NT2/D1 (cell line): ENCODE measurements around the gene ACOT2.
"Not testable (repeated sequence)": the region's sequence is repeated elsewhere in the genome, so short reads cannot be mapped to it uniquely, and the experiment has no call there.

ENCODE experiments used
- DNase-seq: peaks from one replicate; pipeline ENCODE4 v3.0.0-alpha.2; 2011; ENCODE audit warnings: low read depth, low spot score
- H3K27me3 ChIP-seq: 2 replicates; pipeline ENCODE4 v1.6.0; 2011; ENCODE audit warnings: mild to moderate bottlenecking; ENCODE audit not compliant: insufficient read length, insufficient read depth
- H3K36me3 ChIP-seq: 2 replicates; pipeline ENCODE4 v1.6.1; 2011; ENCODE audit warnings: mild to moderate bottlenecking, low read length, mixed read lengths; ENCODE audit not compliant: insufficient read depth, insufficient read length
- H3K4me1 ChIP-seq: 2 replicates; pipeline ENCODE4 v1.5.1; 2011; ENCODE audit not compliant: insufficient read depth, insufficient read length
- H3K4me3 ChIP-seq: 2 replicates; pipeline ENCODE4 v1.5.1; 2011; ENCODE audit warnings: low read depth; ENCODE audit not compliant: insufficient read length
- H3K9ac ChIP-seq: 2 replicates; pipeline ENCODE4 v1.6.0; 2011; ENCODE audit warnings: low read depth; ENCODE audit not compliant: insufficient read length
- H3K9me3 ChIP-seq: 2 replicates; pipeline ENCODE4 v1.5.1; 2011; ENCODE audit warnings: mild to moderate bottlenecking, low read length; ENCODE audit not compliant: insufficient read depth
- SUZ12 ChIP-seq: IDR thresholded peaks from 2 replicates; pipeline ENCODE4 v1.6.1; 2011; ENCODE audit not compliant: insufficient read length, insufficient read depth; ENCODE audit errors: extremely low read depth
- YY1 ChIP-seq: IDR thresholded peaks from 2 replicates; pipeline ENCODE4 v1.6.1; 2011; ENCODE audit not compliant: insufficient read length, insufficient read depth
- ZNF274 ChIP-seq: IDR thresholded peaks from 2 replicates; pipeline ENCODE4 v1.6.1; 2011; ENCODE audit warnings: mild to moderate bottlenecking, low read depth, low read length

ACOT2 gene

GRCh38 chr14:73567358-73567757 is 1.7 kb upstream of the ACOT2 start:
- no peak overlapping the region for H3K4me3 ChIP-seq
- H3K27me3 ChIP-seq = peaks cover 4% of the 10 kb centered on the region
- DNase-seq = no peak
- H3K4me1 ChIP-seq = no peaks in the 10 kb centered on the region
- H3K9ac ChIP-seq = no peak overlapping the region
- no peak for TF ChIP-seq YY1
- TF ChIP-seq SUZ12 = no peak
- no peak for TF ChIP-seq ZNF274
- 0 out of 2 replicates have a peak, but pooled peaks cover 3% of the 10 kb centered on the region for H3K9me3 ChIP-seq
- no peaks in the 10 kb centered on the region for H3K36me3 ChIP-seq

- TF ChIP-seq SUZ12 = no peak
- Histone ChIP-seq H3K9ac (peak overlapping the region; percentile 81), H3K4me3 (peak overlapping the region; percentile 45), H3K4me1 (no peaks in the 10 kb centered on the region), H3K27me3 (peaks cover 4% of the 10 kb centered on the region), H3K9me3 (0 out of 2 replicates have a peak, but pooled peaks cover 3% of the 10 kb centered on the region), H3K36me3 (no peaks in the 10 kb centered on the region)
- DNase-seq = no peak
These were observed 795 bp upstream of the ACOT2 start for GRCh38 chr14:73567951-73568885.

GRCh38 chr14:73568886-73569184 is 178 bp upstream of the ACOT2 start:
- H3K9me3 ChIP-seq, H3K27me3 ChIP-seq, H3K4me1 ChIP-seq, H3K36me3 ChIP-seq, DNase-seq: not testable (repeated sequence)
- peak overlapping the region; percentile 45 for H3K4me3 ChIP-seq
- H3K9ac ChIP-seq = peak overlapping the region; percentile 81

- H3K27me3 ChIP-seq, H3K9me3 ChIP-seq, DNase-seq, H3K9ac ChIP-seq, H3K4me3 ChIP-seq, H3K4me1 ChIP-seq, H3K36me3 ChIP-seq: not testable (repeated sequence)
These were observed 1.9 kb downstream of the ACOT2 start for GRCh38 chr14:73570913-73571312.

- H3K9ac ChIP-seq, H3K4me3 ChIP-seq, H3K4me1 ChIP-seq, H3K9me3 ChIP-seq, H3K36me3 ChIP-seq, DNase-seq, H3K27me3 ChIP-seq: not testable (repeated sequence)
These were observed 4.0 kb downstream of the ACOT2 start for GRCh38 chr14:73573034-73573433.

- not testable (repeated sequence) for H3K4me3 ChIP-seq, H3K9ac ChIP-seq, H3K4me1 ChIP-seq, H3K9me3 ChIP-seq, DNase-seq, H3K27me3 ChIP-seq, H3K36me3 ChIP-seq
These were observed 4.7 kb downstream of the ACOT2 start for GRCh38 chr14:73573740-73574139.

- H3K9ac ChIP-seq, H3K9me3 ChIP-seq, H3K36me3 ChIP-seq, H3K27me3 ChIP-seq, H3K4me1 ChIP-seq, H3K4me3 ChIP-seq, DNase-seq: not testable (repeated sequence)
These were observed 5.2 kb downstream of the ACOT2 start for GRCh38 chr14:73574251-73574650.

GRCh38 chr14:73576391-73576790 is 7.4 kb downstream of the ACOT2 start:
- no peak for TF ChIP-seq SUZ12
- no peak for TF ChIP-seq ZNF274
- Histone ChIP-seq H3K9me3 (no peaks in the 10 kb centered on the region), H3K4me1 (no peaks in the 10 kb centered on the region), H3K36me3 (peaks cover 5% of the 10 kb centered on the region), H3K9ac (no peak overlapping the region), H3K4me3 (no peak overlapping the region), H3K27me3 (no peaks in the 10 kb centered on the region)
- DNase-seq = no peak

- not testable (repeated sequence) for H3K4me3 ChIP-seq, DNase-seq
These were observed 8.2 kb downstream of the ACOT2 start for GRCh38 chr14:73577214-73577613.

GRCh38 chr14:73582102-73582979 is 13.3 kb downstream of the ACOT2 start:
- H3K4me1 ChIP-seq, H3K27me3 ChIP-seq: not testable (repeated sequence)

More at GRCh38 chr14:73577214-73577613, 8.2 kb downstream of the ACOT2 start:
- H3K36me3 ChIP-seq, H3K9ac ChIP-seq, H3K4me1 ChIP-seq, H3K27me3 ChIP-seq, H3K9me3 ChIP-seq: not testable (repeated sequence)

More at GRCh38 chr14:73582102-73582979, 13.3 kb downstream of the ACOT2 start:
- H3K36me3 ChIP-seq, H3K9me3 ChIP-seq, DNase-seq, H3K4me3 ChIP-seq, H3K9ac ChIP-seq: not testable (repeated sequence)
